Measurements from ENCODE around the gene PPIL3.

The PPIL3 gene

DNA sequence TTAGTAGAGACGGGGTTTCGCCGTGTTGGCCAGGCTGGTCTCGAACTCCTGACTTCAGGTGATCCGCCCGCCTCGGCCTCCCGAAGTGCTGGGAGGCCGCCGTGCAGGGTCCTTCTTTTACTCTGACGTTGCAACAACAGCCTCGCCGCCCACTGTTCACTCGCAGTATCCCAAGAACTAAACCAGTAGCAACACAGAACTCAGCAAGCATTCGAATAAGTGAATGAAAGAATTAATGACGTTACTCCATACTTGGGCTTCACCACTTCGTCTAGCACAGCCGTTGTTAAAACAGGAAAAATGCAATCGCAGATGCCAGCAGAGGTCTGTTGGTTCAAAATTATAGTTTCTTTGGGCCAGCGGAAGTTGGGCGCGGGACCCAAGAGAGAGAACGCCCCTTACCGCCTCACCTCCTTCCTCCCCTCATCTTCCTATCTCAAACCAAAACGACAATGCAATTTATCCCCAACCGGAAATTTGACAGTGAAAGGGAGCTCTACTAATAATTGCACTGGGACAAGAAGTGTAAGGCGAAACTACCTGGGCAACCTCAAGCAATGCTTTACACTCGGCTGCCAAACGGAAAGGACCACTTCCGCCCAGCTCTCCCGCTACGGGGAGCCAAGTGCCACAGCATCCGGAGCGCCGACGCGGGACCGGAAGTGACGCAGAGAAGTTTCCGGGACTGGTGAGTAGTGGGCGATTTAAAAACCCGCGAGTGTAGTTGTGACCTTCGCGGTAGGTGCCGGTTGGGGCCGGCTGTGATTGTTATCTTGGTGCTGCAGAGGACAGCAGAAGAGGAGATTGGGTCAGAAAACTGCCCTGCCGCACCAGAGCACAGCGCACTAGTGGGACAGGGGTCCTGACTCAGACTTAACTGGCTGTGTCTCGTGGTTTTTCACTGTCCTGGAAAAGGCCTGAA lies at the start of gene PPIL3, which contains the start of gene NIF3L1:
Gene PPIL3, minus strand, starts transcription at position 374 of the 922 bp plus-strand sequence. CDS start 1,462 bp downstream, outside the sequence.
Gene NIF3L1, plus strand, starts transcription at position 668 of the 922 bp plus-strand sequence. CDS start 2,573 bp downstream, outside the sequence.
- TF ChIP-seq, protein P1, sequence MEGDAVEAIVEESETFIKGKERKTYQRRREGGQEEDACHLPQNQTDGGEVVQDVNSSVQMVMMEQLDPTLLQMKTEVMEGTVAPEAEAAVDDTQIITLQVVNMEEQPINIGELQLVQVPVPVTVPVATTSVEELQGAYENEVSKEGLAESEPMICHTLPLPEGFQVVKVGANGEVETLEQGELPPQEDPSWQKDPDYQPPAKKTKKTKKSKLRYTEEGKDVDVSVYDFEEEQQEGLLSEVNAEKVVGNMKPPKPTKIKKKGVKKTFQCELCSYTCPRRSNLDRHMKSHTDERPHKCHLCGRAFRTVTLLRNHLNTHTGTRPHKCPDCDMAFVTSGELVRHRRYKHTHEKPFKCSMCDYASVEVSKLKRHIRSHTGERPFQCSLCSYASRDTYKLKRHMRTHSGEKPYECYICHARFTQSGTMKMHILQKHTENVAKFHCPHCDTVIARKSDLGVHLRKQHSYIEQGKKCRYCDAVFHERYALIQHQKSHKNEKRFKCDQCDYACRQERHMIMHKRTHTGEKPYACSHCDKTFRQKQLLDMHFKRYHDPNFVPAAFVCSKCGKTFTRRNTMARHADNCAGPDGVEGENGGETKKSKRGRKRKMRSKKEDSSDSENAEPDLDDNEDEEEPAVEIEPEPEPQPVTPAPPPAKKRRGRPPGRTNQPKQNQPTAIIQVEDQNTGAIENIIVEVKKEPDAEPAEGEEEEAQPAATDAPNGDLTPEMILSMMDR (IDR thresholded peaks at IDR 0.05; ENCODE audit: low read depth, low read length): no peak
- Histone ChIP-seq H3K27ac (peak within 1 kb of the TSS; percentile 91), H3K27me3 (ENCODE audit: insufficient read depth, low read depth, severe bottlenecking) (no peaks in the 10 kb centered on the region), H3K36me3 (peaks cover 29% of the 10 kb centered on the region), H3K4me3 (ENCODE audit: low read depth, low read length) (peak within 1 kb of the TSS; percentile 99), H3K9me3 (ENCODE audit: severe bottlenecking) (no peaks in the 10 kb centered on the region)
- peak; percentile 97 for DNase-seq

DNA sequence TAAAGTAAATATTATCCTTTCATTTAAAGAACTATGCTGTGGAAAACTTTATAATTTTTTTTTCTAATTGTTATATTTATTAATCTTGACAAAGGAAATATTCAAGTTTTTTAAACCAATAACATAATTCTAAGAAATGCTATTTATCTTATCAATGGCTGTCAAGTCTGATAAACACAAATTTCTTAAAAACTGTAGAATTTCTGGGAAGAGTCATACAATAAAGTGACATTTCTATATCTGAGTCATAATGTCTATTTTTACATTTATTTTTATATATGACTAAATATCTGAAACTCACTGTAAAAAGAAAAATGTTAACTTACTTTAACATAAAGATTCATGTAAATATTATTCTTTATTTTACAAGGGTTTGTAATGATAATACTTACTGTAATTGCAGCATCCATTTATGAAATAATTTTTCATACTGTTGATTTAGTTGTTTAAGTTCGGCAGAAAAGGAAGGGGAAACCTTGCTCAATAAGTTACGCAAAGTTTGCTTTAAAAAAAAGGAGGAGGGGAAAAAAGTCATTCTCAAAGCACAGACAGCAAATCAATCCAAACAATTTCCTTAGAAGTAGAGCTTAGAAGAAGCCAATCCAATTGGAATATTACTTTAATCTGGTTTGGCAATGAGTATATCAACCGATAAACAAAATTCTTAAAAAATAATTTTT lies 42.2 kb upstream of the PPIL3 start:
- Histone ChIP-seq H3K27ac (no peak overlapping the region), H3K27me3 (ENCODE audit: insufficient read depth, low read depth, severe bottlenecking) (no peaks in the 10 kb centered on the region), H3K36me3 (peaks cover 31% of the 10 kb centered on the region), H3K9me3 (ENCODE audit: severe bottlenecking) (no peaks in the 10 kb centered on the region), H3K4me3 (ENCODE audit: low read depth, low read length) (no peak overlapping the region)
- DNase-seq: no peak
- TF ChIP-seq, protein P1 (IDR thresholded peaks at IDR 0.05; ENCODE audit: low read depth, low read length): no peak

DNA sequence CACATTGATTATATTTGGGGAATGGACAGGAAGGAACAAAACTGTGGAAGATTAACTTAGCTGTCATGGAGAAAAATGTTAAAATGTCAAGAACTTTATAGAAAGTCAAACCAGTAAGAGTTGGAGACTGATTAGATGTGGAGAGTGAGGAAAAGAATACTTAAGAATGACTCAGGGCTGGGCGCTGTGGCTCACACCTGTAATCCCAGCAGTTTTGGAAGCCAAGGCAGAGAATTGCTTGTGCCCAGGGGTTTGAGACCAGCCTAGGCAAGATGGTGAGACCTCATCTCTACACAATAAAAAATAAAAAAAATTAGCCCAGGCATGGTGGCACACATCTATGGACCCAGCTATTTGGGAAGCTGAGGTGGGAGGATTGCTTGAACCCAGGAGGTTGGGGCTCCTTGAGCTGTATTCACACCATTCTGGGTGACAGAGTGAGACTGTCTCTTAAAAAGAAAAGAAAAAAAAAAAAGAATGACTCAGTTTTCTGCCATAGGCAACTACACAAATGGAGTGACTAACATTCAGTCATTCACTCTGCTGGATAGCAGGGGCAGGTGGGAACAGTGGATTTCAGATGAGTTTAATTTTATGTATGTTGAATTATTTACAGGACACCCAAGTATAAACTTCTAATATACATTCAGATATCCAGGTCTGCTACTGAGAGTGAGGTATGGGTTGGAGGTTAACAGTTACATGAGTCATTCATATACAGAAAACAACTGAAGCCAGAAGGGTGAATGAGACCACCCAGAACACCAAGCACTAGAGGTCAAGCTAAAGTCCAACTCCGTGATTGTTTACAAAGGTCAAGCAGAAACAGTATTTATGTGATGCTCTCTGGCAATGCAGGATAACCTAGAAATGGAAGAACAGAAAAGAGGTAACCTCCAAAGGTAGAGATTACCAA lies 40.7 kb upstream of the PPIL3 start:
- Histone ChIP-seq H3K27ac (no peak overlapping the region), H3K36me3 (peaks cover 36% of the 10 kb centered on the region), H3K4me3 (ENCODE audit: low read depth, low read length) (no peak overlapping the region), H3K9me3 (ENCODE audit: severe bottlenecking) (no peaks in the 10 kb centered on the region), H3K27me3 (ENCODE audit: insufficient read depth, low read depth, severe bottlenecking) (no peaks in the 10 kb centered on the region)
- TF ChIP-seq, protein P1 (IDR thresholded peaks at IDR 0.05; ENCODE audit: low read depth, low read length): no peak
- no peak for DNase-seq

DNA sequence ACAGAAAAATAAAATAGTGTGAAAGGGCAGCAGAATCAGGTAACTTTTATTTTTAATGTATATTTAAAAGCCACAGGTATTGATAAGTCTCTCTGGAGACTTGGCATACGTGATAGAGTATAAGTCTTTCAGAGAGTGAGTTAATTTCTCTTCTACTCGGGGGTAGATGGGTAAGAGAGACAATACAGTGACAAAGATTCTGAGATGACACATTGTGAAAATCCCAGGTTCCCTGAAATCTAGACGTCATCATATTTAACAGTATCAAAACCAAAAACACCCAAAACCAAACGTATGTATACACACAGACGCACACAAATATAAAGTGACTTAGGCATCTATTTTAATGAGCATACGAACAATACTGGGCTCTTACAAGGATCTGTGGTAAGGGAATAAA lies 33.6 kb upstream of the PPIL3 start:
- Histone ChIP-seq H3K36me3 (peaks cover 45% of the 10 kb centered on the region), H3K4me3 (ENCODE audit: low read depth, low read length) (no peak overlapping the region), H3K9me3 (ENCODE audit: severe bottlenecking) (no peaks in the 10 kb centered on the region), H3K27me3 (ENCODE audit: insufficient read depth, low read depth, severe bottlenecking) (no peaks in the 10 kb centered on the region), H3K27ac (no peak overlapping the region)
- TF ChIP-seq, protein P1 (IDR thresholded peaks at IDR 0.05; ENCODE audit: low read depth, low read length): no peak
- no peak for DNase-seq

DNA sequence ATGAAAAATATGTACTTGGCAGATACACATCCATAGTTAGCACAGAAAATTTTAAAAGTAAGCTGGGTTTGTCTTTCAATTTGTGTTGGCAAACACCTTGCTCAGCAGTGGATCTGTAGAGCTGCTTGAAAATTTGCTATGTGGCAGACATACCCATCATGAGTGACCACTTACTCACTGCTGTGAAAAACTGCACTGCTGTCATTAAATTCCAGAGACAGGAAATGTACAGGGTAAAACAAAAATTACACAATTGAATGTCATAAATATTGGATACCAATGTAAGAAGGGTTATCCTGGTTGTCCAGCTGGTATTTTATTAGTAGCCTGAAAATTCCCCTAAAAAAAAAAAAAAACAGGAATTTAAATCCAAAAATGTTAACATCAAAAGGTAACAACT lies 24.8 kb upstream of the PPIL3 start:
- peaks cover 40% of the 10 kb centered on the region for H3K36me3 ChIP-seq
- H3K27ac ChIP-seq: no peak overlapping the region
- TF ChIP-seq, protein P1 (IDR thresholded peaks at IDR 0.05; ENCODE audit: low read depth, low read length): no peak
- no peaks in the 10 kb centered on the region for H3K9me3 ChIP-seq (ENCODE audit: severe bottlenecking)
- no peak for DNase-seq
- no peak overlapping the region for H3K4me3 ChIP-seq (ENCODE audit: low read depth, low read length)
- no peaks in the 10 kb centered on the region for H3K27me3 ChIP-seq (ENCODE audit: insufficient read depth, low read depth, severe bottlenecking)

All from WERI-Rb-1 (cell line).